ENCODE measurements around the gene KRTCAP2. TPM values are rescaled to one million over a fixed set of nuclear protein-coding genes. Genes with fewer than 3 reads are reported as not detected.

KRTCAP2 gene
- total RNA-seq, 4 donors from 2014 or later = 48.6 to 109 (median 97.6) TPM

DNA sequence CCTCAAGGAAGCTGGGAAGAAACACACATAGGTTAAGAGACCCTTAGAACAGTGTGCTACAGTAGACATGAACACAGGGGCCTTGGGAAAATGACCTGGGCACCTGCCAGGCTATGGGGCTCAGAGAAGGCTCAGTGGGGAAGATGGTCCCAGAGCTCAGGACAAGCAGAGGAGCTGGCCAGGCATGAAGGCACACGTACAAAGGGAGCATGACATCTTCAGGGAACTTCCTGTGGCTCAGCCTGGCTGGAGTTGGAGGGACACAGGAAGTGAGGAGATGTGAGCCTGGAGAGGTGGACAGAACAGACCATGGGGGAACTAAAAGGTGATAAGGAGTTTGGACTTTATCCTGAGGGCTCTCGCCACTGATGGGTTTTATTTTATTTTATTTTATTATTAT lies 41.2 kb downstream of the KRTCAP2 start:
- TF ChIP-seq POLR2A (IDR thresholded peaks at IDR 0.05) = no peak
- TF ChIP-seq, protein P1, sequence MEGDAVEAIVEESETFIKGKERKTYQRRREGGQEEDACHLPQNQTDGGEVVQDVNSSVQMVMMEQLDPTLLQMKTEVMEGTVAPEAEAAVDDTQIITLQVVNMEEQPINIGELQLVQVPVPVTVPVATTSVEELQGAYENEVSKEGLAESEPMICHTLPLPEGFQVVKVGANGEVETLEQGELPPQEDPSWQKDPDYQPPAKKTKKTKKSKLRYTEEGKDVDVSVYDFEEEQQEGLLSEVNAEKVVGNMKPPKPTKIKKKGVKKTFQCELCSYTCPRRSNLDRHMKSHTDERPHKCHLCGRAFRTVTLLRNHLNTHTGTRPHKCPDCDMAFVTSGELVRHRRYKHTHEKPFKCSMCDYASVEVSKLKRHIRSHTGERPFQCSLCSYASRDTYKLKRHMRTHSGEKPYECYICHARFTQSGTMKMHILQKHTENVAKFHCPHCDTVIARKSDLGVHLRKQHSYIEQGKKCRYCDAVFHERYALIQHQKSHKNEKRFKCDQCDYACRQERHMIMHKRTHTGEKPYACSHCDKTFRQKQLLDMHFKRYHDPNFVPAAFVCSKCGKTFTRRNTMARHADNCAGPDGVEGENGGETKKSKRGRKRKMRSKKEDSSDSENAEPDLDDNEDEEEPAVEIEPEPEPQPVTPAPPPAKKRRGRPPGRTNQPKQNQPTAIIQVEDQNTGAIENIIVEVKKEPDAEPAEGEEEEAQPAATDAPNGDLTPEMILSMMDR (IDR thresholded peaks at IDR 0.05) = no peak
- no peak for DNase-seq (ENCODE audit: low spot score in 2 of 2)
- intact Hi-C loops (cut with DNase I; ENCODE audit: low total_unique reads) = no loop called here
- WGBS, 2 donors = 54 to 58% methylated on average over 2 of the region's 2 CpGs
- H3K4me3 ChIP-seq (ENCODE audit: low read depth, poor library complexity, severe bottlenecking) = no peak overlapping the region

DNA sequence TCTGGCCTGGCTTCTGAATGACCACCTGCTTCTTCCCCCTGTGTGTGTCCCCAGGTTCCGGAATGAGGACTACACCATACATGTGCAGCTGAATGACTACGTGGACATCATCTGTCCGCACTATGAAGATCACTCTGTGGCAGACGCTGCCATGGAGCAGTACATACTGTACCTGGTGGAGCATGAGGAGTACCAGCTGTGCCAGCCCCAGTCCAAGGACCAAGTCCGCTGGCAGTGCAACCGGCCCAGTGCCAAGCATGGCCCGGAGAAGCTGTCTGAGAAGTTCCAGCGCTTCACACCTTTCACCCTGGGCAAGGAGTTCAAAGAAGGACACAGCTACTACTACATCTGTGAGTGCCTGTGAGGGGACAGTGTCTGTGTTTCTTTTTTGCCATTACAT lies 41.8 kb downstream of the KRTCAP2 start:
- 55 to 69% methylated on average over 8 of the region's 8 CpGs for whole genome bisulfite sequencing, 2 donors
- TF ChIP-seq, protein P1 (IDR thresholded peaks at IDR 0.05) = no peak
- no peak for TF ChIP-seq POLR2A (IDR thresholded peaks at IDR 0.05)
- no peak for DNase-seq (ENCODE audit: low spot score in 2 of 2)
- intact Hi-C loops (cut with DNase I; ENCODE audit: low total_unique reads) = no loop called here
- H3K4me3 ChIP-seq (ENCODE audit: low read depth, poor library complexity, severe bottlenecking) = no peak overlapping the region

DNA sequence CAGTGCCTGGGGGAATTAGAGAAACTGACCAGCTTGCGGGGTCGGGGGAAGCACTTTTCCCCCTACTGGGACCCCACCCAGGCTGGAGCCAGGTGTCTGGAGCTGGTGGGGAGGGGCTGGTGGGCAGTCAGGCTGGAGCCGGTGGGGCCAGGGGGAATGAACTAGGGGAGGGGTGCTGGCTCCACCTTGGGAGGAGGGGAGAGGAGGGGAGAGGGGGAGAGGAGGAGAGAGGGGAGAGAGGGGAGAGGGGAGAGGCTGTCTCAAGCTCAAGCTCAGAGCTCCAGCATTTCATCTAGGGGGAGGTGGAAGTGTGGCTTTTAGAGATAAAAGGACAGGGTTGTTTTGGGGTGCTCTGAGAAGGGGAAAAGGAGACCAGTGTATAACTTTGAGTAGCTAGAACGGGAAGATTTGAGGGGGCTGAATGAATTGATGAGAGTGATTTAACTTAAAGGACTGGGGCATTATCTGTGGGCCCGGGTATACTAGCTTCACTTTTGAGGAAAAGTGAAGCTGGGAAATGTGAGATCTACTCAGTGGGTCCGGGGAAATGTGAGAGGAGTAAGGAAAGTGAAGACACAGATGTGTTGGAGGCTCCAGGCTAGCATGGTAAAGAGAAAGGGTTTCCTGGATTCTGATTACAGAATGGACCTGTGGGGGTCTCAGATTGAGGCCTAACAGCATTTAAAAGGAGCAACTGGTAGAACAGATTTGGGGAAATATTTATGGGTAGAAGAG lies 42.7 kb downstream of the KRTCAP2 start:
- DNase-seq (ENCODE audit: low spot score in 2 of 2) = no peak
- no peak overlapping the region for H3K4me3 ChIP-seq (ENCODE audit: low read depth, poor library complexity, severe bottlenecking)
- WGBS, 2 donors = 19 to 23% methylated on average over 5 of the region's 6 CpGs
- intact Hi-C loops (cut with DNase I; ENCODE audit: low total_unique reads) = no loop called here
- no peak for TF ChIP-seq POLR2A (IDR thresholded peaks at IDR 0.05)
- TF ChIP-seq, protein P1 (IDR thresholded peaks at IDR 0.05) = no peak

DNA sequence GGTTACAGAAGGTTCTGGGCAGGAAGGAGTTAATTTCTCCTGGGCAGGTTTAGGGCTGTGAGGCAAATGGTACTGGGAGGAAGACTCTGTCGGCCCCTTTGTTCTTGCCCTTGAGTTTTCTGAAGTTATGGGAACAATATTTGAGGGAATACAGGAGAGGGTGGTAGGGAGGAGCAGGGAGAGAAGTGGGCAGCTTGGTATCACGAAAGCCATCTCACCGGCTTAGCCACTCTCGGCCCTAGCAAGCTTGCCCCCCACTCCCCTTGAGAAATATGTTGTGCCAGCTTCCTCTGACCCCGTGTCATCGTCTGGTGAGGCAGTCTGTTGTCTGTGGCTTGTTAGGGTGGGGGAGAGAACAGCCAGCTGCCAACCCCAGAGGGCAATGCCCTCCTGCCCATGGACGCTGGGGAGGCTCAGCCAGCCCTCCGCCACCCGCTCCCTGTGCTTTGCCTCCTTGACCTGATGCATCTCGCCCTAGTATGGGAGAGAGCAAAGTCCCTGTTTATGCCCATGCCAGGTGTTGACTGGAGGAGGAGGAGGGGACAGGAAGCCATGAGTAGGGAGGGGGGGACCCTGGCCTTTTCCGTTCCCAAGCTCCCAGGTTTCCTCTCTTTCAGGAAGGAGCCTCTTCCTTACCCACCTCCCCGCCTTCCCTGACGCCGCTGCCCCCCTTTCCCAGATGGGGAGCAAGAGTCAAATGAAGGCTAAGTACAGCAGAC lies 44.2 kb downstream of the KRTCAP2 start:
- 14 to 18% methylated on average over 14 of the region's 14 CpGs for WGBS, 2 donors
- intact Hi-C loops (cut with DNase I; ENCODE audit: low total_unique reads) = no loop called here
- peak overlapping the region; percentile 84 for H3K4me3 ChIP-seq (ENCODE audit: low read depth, poor library complexity, severe bottlenecking)
- DNase-seq (ENCODE audit: low spot score in 2 of 2) = peak in 1 of 2 donors; percentile 85
- TF ChIP-seq POLR2A (IDR thresholded peaks at IDR 0.05) = no peak
- TF ChIP-seq, protein P1 (IDR thresholded peaks at IDR 0.05) = no peak

DNA sequence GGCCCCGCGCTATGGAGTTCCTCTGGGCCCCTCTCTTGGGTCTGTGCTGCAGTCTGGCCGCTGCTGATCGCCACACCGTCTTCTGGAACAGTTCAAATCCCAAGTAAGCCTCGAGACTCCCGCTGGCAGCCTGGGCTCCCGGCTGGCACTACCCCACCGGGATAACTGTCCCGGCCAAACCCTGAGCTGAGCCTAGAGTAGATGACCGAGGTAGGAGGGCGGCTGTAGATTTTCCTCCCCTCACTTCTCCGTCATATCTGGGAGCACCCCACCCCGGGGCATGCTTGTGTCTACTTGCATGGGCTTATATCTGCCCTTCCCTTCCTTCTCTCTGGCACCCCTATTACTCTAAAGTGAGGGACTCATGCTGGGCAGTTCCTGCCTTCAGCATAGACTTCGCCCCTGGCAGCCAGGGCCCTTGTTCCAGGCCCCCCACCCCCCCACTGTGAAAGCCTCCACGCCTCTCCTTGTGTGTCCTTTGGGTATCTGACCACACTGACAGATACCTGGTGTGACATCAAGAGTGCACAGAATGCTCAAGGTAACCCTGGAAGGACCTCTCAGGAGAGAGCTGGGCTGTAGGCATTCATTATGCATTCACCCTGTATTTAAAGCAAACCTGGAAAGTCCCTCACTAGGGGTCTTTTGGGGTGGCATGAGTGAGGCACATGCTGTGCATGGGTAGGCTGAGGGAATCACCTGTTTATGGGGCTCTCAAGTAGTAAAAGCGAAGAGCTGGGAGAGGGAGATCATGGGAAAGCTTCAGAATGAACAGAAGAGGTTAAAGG lies 44.9 kb downstream of the KRTCAP2 start:
- H3K4me3 ChIP-seq (ENCODE audit: low read depth, poor library complexity, severe bottlenecking) = peak overlapping the region; percentile 84
- DNase-seq (ENCODE audit: low spot score in 2 of 2) = no peak
- WGBS, 2 donors = 2 to 6% methylated on average over 12 to 14 of the region's 17 CpGs
- no peak for TF ChIP-seq POLR2A (IDR thresholded peaks at IDR 0.05)
- TF ChIP-seq, protein P1 (IDR thresholded peaks at IDR 0.05) = no peak
- intact Hi-C loops (cut with DNase I; ENCODE audit: low total_unique reads) = no loop called here

Data from lower leg skin (tissue), 4 donors.